GM15510 (cell line): ENCODE measurements around the gene PIK3C3.

Experiments
- POLR2A ChIP-seq: IDR thresholded peaks from 3 replicates; pipeline ENCODE4 v1.6.1; 2011; ENCODE audit warnings: borderline replicate concordance; ENCODE audit not compliant: insufficient read length; ENCODE audit errors: extremely low read depth

PIK3C3 gene

DNA sequence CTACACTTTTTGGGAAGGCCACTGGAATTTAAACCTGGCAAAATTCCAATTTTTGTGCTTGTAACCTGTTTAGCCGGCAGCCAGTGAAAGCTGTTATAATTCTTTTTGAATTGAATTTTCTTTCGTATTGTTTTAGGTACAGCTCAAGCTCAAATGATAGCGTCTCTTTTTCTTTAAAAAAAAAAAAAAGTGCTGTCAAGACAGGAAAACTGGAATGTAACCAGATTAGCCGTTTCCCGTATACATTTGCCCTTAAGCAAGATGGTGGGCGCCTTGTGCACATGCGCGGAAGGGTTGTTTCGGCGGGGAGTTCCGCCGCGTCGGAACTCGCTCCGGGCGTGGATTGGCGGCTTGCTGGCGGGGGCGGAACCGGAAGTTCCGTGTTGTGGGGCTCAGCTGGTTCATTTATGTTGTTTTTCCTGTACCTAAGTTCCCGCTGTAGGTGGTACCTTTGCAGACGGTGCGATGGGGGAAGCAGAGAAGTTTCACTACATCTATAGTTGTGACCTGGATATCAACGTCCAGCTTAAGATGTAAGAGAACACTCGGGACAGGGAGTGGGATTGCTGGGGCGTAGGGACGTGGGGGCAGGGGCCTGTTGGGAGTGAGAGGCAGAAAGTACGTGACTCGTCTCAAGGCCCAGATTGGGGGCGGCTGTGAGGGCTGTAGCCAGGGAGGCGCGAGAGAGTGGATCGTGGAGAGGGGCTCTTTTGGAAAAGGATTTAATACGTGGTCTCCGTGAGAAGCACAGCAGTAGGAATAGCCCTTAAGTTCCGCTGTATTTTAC is at the start of gene PIK3C3:
Gene PIK3C3 (plus strand): TSS at position 408 of the 787 bp plus-strand sequence. CDS start 58 bp downstream, at position 466.
- TF ChIP-seq POLR2A = peak; percentile 45

DNA sequence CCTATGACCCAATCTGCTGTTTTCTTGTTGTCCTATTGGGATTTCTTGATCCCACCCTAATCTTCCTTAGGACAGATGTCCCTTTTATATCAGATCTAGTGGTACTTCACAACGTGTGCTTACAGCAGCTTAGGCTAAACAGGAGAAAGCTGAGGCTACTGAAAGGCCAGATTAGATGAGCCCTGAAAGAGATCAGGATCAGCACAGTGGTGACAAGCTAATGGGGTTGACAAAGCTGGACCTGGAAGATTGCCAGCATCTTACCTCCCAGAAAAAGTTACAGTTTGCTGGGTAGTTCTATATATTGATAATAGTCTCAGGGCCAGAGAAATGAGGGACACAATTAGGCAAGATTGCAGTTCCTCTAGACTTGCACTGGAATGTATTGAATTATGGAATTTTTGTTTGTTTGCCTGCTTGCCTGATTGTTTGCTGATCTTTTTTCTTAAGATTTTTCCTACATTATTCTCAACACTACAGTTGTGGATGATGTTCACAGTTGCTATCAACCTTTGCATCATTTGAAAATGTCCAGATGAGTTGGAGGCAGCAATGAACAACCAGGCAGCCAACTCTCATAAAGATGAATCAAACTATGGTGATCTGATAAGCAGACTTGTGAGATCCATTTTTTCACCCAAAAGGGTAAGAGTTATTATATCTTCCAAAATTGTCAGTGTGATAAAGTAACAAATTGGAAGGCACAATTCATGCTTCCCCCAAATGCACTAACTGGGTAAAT is 49.1 kb upstream of the PIK3C3 start:
- TF ChIP-seq POLR2A = no peak

DNA sequence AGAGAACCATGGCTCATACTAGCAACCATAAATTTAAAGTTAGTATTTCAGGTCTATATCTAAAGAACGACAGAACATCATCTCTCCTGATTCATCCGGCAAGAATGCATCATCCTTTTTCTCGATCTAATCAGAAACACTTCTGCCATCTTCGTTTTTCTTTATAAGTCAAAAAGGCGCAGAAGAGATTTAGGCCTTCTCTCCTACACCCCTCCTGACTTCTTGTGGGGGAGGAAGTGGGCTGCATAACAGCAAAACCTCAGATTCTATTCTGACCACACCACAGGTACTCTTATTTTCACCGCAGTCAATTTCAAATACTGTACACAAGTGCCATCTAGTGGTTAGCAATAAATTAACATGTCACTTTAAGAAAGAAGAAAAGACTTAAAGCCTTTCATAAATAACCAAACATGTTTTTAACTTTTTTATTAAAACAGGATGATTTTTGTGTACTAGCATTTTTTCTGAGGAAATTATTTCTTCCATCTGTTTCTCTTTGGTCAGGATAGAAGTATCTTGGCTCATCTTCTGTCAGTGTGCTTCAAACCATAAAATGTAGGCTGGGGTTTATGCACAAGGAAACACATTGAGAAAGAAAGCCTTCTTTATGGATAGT is 48.4 kb upstream of the PIK3C3 start:
- TF ChIP-seq POLR2A = no peak

DNA sequence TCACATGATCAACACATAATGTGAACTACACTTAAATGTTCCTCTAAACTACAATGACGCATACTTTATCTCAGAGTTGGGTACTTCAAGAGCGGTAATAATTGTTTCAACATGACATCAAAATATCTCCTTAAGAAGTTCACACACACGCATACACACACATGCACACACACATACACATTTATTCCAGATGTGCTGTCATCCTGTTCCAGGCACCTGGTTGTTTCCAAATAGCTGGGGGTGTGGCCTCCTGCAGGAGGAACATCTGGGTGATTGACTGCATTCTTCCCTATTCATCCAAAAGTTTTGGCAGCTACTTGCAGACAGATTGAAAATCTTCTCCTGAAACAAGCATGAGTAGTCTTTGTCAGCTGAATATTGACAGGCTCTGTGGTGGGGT is 37.9 kb upstream of the PIK3C3 start:
- no peak for TF ChIP-seq POLR2A

DNA sequence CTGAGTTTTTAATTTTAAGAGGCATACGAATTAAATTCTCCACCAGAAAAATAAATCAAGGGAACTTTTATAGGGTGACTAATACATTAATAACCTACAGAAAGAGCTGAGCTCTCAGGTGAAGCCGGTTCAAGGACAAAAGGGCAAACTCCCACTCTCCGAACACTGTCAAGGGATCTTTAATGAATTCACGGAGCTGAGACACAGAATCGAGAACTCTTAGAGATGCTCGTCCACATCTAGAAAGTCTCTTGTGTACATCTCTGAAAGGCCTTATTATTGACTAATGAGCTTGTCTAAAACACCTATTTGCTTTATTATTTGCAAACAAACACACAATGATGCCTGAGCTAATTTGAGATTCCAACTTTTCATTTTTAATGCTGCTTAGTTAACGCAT is 33.3 kb upstream of the PIK3C3 start:
- no peak for TF ChIP-seq POLR2A

DNA sequence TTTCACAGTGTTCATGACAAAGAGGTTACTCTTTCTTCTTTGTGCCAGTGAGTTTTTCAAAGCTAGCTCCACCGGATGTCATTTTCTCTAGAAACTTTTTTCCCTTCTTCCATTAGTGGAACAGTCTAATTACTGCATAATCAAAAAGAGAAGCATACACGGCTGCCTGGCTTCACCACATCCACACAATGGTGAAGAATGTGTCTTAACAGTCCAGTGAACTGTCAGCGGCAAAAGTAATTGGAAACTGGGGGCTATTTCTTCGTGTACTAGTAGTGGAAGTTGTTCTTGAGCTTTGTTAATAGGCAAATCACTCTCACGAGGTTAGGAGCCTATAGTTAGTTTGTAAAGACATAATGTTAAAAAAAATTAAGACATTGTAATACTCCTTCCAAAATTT is 32.9 kb upstream of the PIK3C3 start:
- no peak for TF ChIP-seq POLR2A

DNA sequence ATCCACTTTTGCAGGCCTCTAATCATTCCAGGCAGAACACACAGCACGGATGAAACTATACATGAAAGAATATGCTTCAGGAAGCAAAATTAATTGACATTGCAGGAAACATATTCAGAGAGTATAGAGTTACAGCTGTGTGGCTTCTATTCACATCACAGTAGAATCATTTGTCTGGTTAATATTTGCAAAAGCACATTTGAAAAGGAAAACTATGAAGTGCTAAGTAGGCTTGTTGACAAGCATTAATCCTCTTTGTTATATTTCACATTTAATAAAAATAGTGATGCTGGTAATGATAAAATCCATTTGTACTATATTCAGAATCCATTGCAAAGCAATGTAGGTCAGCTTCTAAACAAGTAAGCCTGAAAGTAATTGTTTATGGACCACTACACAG is 32.2 kb upstream of the PIK3C3 start:
- TF ChIP-seq POLR2A = no peak

DNA sequence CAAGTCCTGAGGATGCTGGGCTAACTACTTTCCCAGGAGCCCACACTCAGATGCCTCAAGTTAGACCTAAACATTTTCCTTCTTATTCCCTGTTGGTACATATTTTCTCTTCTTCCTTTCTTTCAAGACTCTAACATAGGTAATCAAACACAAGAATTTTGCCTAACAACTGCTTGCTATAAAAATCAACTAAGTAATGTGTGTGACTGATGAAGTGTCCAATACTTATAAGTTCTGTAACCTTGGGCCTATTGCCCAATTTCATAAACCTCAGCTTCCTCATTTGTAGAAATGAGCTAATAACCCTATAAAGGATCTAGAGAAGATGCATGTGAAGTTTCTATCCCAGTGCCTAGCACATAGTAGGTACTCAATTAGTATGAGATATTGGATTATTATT is 31.6 kb upstream of the PIK3C3 start:
- TF ChIP-seq POLR2A = no peak

DNA sequence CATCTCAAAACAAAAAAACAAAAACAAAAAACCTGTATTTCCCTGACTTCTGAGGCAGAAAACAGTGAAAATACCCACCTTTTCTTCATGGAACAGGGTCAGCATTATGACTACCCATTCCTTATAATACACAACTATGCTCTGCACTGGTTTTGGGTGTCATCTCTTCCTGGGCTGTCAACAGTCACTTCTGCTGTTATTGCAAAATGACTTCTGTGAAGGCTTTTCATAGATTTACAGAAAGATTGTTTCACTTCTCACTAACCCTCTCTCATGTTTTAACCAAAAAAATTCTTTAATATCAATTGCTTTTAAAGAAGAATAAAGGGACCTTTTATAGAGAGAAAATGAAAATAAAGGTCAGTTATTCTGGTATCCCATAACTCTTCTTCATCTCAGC is 26.5 kb upstream of the PIK3C3 start:
- TF ChIP-seq POLR2A = no peak

DNA sequence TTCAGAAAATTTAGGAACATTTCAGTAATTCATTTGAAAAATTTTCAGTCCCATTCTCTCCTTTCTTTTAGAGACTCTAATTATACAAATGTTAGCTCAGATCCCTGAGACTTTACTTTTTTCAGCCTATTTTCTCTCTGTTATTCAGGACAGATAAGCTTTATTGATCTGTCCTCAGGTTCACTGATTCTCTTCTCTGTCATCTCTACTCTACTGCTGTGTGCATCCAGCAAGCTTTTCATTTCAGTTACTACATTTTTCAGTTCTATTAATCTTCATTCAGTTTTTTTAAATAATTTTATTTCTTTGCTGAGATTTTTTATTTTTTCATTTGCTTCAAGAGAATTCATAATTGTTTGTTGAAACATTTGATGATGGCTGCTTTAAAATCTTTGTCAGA is 22.1 kb upstream of the PIK3C3 start:
- TF ChIP-seq POLR2A = no peak

DNA sequence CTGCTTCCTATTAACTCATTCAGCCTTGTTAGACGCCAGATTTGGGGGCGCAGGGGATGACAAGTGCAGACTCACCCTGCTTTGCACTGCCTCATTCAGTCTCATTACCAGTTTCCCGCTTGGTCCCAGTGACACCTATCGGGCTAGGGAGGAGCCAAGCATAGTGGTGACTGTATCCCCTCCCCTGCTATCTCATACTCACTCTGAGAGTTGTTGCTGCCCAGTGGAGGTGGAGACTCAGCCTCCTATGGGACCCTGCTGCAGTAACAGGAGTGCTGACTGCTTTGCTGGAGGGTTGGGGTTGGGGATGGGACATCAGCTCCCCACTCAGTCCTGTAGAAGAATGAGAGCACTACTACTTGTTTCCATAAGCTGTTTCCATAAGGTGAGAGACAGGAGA is 21.3 kb upstream of the PIK3C3 start:
- TF ChIP-seq POLR2A = no peak

DNA sequence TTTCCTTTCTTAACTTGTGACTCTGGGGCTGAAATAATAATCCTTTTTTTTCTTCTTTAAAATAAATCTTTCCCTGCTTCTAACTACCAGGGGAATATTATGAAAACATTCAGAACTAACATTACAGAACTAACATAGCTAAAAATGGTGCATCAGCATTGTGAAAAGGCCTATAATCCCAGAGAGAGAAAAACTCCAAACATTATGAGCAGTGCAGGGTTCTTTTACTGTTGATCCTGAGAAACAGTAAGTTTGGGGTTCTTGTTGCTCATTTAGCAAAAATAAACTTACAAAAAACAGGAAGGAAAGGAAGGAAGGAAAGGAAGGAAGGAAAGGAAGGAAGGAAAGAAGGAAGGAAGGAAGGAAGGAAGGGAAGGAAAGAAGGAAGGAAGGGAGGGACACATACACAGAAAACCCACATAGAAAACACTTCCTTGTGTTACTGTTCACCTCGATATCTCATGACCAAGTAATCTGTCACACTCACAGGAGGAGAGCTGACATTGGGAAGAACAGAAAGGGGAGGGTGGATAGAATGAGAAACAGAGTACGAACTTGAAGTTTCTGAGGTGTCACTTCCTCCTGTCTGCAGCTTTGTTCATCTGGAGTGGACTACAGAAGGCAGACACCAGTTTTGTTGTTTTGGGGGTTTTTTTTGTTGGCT is 18.4 kb upstream of the PIK3C3 start:
- no peak for TF ChIP-seq POLR2A

DNA sequence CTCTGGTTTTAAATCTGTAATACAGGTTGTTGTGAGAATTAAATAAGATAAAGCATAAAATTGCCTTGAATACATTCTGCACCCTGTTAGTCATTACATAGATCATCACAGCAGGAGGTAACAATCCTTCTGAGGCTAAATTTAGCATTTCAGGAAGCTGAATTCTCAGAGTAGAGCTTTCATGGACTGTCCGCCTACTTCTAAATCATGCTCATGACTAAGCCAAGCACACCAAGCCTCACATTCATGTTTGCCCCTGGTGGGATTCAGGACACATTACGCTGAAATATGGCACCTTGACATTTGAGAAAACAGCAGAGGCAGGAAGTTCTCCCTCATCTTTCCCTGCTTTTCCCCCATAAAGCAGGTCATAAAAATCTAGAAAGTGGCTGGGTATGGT is 16.6 kb upstream of the PIK3C3 start:
- no peak for TF ChIP-seq POLR2A

DNA sequence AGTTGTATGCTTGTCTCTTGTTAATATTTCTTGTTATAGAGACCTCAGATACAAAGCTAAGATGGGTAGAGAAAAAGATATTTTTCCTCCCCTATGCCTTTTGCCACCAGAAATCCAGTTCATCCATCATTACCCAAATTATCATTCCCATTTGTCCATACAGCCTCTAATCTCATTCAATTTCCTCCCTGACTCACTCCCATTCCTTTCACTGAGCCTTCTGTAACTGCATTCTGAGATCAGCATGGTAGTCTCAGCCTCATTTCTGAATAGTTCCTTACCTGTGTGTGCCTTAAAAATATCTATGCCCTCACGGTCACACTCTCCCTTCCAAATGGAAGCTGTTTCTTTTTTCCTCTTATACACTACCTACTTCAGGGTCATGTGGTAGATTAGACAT is 15.7 kb upstream of the PIK3C3 start:
- no peak for TF ChIP-seq POLR2A
